ENCODE results near the gene PCNX2.

PCNX2 gene

DNA sequence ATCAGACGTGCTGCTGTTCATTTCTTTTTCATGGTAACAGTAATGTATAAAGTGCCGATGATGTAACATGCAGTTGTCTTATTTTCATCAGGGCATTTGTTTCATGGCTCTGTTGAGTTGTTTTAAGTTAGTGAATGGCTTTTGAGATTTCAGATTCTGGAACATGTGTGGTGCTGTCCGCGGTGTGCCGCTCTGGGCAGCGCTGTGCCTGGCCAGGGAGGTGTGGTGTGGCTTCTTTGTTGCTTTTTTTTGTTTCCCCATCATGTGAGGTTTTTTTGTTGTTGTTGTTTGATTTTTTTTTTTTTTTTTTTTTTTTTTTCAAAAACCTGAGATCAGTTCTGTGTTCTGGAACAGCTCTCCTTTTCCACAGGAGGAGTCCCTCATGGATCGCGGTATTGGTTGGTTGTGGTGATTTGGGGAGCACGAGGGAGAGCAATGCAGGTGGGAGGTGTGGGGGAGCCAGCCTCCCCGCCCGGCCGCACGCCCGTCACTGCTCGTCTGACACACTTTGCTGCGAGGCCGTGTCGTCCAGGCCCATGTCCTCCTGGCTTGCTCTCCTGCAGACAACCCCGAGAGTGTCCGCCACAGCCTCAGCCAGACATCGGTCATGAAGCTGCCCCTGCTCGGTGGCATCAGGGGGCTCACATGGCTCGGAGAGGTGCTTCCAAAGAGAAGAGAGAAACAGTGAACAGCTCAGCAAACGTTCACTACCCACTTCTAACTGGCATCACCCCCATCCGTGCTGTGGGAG lies 311.5 kb downstream of the PCNX2 start:
- DNase-seq (ENCODE audit: low read depth): no peak

GRCh38 chr1:232983375-232983774 lies 312.1 kb downstream of the PCNX2 start:
- DNase-seq (ENCODE audit: low read depth): no peak

GRCh38 chr1:232982238-232982944 lies 313.1 kb downstream of the PCNX2 start:
- DNase-seq (ENCODE audit: low read depth): no peak

DNA sequence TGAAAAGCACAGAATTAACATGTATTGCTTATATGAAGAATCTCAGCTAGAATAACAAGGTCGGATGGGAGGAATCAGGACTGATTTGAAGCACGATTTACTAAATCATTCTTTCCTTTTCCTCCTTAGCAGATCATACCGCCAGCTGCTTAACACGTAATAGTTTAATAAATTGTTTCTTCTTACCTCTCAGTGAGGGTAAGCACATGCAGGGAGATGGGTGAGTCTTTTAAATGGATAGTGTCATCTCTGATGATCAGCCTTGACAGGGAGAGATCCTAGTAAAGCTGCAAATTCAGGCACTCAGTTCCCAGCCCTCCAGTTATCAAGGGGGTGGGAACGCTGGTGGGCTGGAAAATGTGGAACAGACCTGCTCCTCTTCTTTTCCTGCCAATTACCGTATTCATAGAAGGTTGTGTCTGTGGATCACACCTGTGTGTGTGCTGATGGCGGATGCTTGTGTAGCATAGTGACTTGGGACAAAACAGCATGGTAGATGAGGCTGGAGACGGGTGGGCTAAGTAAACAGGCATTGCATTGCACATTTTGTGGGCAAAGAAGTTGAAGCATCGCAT lies 314.5 kb downstream of the PCNX2 start:
- DNase-seq (ENCODE audit: low read depth): no peak

DNA sequence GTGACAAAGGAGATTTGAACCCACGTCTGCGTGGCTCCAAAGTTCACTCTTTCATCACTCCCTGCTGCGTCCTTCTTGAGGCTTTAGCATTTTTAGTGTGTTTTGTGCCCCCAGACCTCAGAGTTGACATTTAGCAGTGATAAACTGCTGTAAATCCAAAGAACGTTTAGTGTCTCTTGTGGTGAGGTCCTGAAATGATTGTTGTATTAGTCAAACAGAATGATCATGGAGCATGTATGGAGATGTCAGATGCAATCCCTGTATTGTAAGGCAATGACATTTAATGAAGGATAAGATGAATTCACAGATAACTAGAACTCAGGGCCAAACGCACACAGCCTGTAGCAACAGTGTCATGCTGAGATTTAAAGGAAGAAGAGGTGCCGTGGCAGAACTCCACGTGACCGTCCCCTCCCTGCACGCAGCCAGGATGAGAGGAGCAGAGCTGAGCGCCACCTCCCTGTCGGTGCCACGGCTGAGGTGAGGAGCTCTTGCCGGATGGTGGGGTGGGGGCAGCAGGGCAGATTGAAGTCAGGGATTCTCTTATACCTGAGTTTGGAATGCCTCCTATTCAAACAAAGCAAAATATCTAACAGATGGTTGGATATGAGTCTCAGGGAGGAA lies 315.1 kb downstream of the PCNX2 start:
- DNase-seq (ENCODE audit: low read depth): no peak

GRCh38 chr1:232979558-232979957 lies 316.0 kb downstream of the PCNX2 start:
- no peak for DNase-seq (ENCODE audit: low read depth)

GRCh38 chr1:232978815-232979214 lies 316.7 kb downstream of the PCNX2 start:
- DNase-seq (ENCODE audit: low read depth): no peak

GRCh38 chr1:232978091-232978634 lies 317.4 kb downstream of the PCNX2 start:
- no peak for DNase-seq (ENCODE audit: low read depth)

DNA sequence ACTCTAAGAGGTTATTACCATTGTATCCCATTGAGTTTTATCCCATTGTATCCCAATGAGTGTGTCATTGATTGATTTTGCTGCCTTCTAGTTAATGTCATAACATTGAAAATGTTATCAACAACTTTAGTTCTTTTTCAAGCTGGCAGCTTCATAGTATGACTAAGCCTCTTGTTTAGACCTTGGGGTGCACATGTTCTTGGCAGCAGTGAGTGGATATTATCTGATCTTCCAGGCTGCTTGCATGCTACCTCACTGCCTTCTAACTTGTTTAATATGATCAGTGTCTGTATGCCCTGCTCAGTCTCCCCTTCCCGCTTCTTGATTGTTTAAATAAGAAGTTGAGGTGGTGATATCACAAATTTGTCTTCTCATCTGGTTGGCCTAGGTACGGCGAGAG lies 320.6 kb downstream of the PCNX2 start:
- DNase-seq (ENCODE audit: low read depth): no peak

DNA sequence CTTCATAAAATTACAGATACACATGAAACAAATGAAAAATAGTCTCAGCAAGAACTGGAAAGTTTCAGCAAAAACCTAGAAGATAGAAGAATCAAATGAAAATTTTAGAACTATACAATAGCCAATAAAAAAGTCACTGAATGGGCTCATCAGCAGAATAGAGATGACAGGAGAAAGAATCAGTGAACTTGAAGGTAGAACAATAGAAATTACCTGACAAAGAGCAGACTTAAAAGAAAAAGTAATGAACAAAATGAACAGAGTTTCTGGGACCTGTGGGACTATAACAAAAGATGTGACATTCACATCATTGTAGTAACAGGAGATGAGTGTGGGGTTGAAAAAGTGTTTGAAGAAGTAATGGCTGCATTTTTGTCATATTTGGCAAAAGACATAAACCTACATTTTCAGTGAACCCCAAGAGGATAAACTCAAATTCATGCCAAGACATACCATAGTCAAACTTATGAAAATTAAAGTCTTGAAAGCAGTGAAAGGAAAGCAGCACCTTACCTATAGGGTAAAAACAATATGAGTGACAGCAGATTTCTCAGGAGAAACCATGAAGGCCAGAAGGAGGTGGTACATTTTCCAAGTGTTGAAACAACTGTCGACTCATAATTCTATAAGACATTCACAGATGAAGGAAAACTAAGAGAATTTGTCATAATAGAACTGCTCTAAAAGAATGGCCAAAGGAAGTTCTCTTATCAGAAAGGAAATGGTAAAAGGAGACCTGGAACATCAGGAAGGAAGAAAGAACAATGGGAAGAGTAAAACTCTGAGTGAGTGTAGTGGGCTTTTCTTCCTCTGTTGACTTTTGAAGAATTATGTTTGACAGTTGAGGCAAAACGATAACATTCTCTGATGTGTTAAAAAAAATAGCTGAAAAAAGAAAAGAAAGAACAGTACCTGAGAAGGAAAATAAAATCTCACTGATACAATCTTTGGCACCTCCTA lies 321.6 kb downstream of the PCNX2 start:
- no peak for DNase-seq (ENCODE audit: low read depth)

DNA sequence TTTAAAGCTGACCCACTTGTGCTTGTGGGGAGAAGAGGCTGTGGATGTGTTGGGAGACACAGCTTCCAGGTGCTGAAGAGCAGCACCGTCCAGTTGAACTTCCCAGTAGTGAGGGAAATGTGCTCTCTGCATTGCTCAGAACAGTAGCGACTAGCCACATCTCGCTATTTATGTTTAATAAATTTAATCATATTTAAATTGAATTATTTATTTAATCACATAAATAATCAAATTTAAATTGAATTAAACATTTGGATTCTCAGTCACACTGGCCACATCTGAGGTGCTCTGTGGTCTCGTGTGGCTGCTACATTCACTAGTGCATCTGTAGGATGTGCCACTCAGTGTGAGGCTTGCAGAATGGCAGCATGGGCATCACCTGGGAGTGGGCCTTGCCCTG lies 325.0 kb downstream of the PCNX2 start:
- DNase-seq (ENCODE audit: low read depth): no peak

- DNase-seq (ENCODE audit: low read depth): no peak
Observed at GRCh38 chr1:232969799-232970198, 325.7 kb downstream of the PCNX2 start.

DNA sequence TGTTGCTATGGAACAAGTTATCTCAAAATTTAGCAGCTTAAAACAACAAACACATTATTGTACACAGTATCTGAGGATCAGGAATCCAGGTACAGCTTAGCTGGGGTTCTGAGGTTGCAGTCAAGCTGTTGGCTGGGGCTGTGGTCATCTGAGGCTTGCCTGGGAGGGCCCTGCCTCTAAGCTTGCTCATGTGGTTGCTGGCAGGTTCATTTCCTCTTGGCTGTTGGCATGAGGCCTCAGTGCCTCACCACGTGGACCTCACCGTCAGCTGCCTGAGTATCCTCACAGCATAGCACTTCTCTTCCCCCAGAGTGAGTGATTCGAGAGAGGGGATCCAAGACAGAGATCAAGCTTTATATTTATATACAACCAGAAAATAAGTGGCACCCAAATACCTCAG lies 326.6 kb downstream of the PCNX2 start:
- DNase-seq (ENCODE audit: low read depth): no peak

- DNase-seq (ENCODE audit: low read depth): no peak
Observed at GRCh38 chr1:232968391-232968790, 327.1 kb downstream of the PCNX2 start.

GRCh38 chr1:232966663-232967062 lies 328.9 kb downstream of the PCNX2 start:
- DNase-seq (ENCODE audit: low read depth): no peak

DNA sequence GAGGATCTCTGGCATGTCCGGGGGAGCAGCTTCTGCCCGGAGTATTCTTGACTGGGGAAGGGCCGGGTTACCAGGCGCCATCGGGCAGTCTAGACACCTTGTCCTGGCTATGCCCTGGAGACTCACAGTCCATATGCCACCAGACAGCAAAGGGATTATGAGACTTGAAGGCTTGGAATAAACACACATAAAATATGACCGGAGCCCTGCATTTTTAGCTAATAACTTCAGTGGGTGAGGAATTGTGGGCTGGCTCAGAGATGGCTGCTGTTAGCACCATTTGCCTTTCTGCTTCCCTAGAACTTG lies 329.7 kb downstream of the PCNX2 start:
- DNase-seq (ENCODE audit: low read depth): no peak

GRCh38 chr1:232965124-232965911 lies 330.2 kb downstream of the PCNX2 start:
- no peak for DNase-seq (ENCODE audit: low read depth)

GRCh38 chr1:232964601-232965000 lies 330.9 kb downstream of the PCNX2 start:
- DNase-seq (ENCODE audit: low read depth): no peak

DNA sequence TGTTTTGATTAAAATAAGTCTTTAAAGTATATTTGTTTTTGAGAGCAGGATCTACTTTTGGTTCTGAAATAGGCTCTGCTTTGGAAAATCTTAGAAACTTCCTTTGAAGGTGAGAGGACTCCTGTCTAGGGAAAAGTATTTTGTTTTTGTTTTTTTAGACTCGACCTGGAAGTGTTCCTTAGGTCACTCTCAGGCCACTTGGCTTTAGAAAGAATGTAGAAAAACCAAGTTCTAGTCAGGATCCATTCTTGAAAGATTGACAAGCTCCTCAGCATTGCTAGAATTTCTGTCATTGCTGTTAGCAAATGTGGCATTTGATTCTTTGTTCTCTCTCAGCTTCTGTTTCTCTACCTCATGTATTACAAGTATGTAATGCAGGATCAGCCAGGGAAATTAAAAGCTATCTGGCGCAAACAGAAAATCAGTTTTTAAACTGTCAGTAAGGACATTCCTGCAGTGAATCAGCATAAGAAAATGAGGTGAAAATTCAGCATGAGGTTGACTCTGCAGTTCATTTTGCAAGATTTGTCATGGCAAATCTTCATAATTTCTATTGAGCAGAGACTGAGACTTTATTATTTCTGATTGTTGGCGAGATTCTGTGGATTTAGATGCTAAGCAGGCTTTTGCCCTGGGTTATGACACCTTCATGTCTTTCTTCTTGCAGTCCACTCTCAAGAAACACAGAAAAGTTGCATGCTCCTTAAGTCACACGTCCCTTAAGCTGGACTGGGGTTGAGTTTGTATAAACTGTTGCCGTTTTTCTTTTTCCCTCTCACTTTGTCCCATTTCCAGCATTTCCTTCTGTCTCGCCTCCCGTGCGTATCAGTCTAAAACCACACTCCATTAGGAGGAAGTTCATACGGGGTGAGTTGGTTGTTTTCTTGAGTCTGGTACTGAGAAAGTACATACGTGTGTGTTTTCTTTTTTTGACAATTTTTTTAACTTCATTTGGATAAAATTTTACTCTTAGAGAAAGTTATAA lies 332.5 kb downstream of the PCNX2 start:
- DNase-seq (ENCODE audit: low read depth): no peak

- DNase-seq (ENCODE audit: low read depth): no peak
Observed at GRCh38 chr1:232958067-232958466, 337.5 kb downstream of the PCNX2 start.
